Tibial artery (tissue), 4 donors: ENCODE data around the gene RASA3.

Experiments used
- DNase-seq, 2 donors: peaks; one replicate each; pipeline ENCODE4 v3.0.0-alpha.2; 2019
- H3K27ac ChIP-seq, 2 donors: fragments of 200-600 bp; sonication (generic) in 1 of 2; 1 replicate in 1 of 2; 2 replicates in 1 of 2; pipeline ENCODE4 v1.5.1; 2018 to 2019; ENCODE audit warnings: mild to moderate bottlenecking in 1 of 2
- H3K27me3 ChIP-seq, 2 donors: fragments of 200-600 bp; sonication (generic) in 1 of 2; one replicate each; pipeline versions ENCODE4 v1.5.1 to v1.6.0; 2016 to 2019
- H3K36me3 ChIP-seq, 3 donors: fragments of 200-600 bp; sonication (generic) in 2 of 3; one replicate each; pipeline ENCODE4 v1.5.1; 2016 to 2019; ENCODE audit warnings: mild to moderate bottlenecking in 2 of 3
- H3K4me1 ChIP-seq, 4 donors: fragments of 200-600 bp; sonication (generic) in 2 of 4; 1 replicate in 3 of 4; 2 replicates in 1 of 4; pipeline ENCODE4 v1.5.1; 2016 to 2019
- H3K4me3 ChIP-seq, 2 donors: fragments of 200-600 bp; sonication (generic) in 1 of 2; 1 replicate in 1 of 2; 2 replicates in 1 of 2; pipeline ENCODE4 v1.5.1; 2018 to 2019; ENCODE audit warnings: mild to moderate bottlenecking in 2 of 2
- H3K9me3 ChIP-seq, 3 donors: fragments of 200-600 bp; sonication (generic) in 1 of 3; one replicate each; pipeline ENCODE4 v1.5.1; 2016 to 2019
- CTCF ChIP-seq, 2 experiments: fragments of 200-600 bp in 1 of 2; fragments of 450-650 bp in 1 of 2; IDR thresholded peaks; one replicate each; pipeline ENCODE4 v1.5.1; 2017 to 2019; ENCODE audit warnings: antibody characterized with exemption in 2 of 2, mild to moderate bottlenecking in 1 of 2, moderate library complexity in 1 of 2
- intact Hi-C: fragments of 100-400 bp; cut with DNase I; formaldehyde crosslinking; loops from one replicate; pipeline ENCODE4 v1.15.0; 2023; ENCODE audit warnings: low total_unique reads

Gene RASA3

GRCh38 chr13:114088863-114089262, 43.6 kb downstream of the RASA3 start:
- Histone ChIP-seq H3K27me3 (no peaks in the 10 kb centered on the region), H3K4me3 (no peak overlapping the region), H3K27ac (no peak overlapping the region), H3K4me1 (no peaks in the 10 kb centered on the region), H3K36me3 (peaks cover 0 to 3% (median 0%) of the 10 kb centered on the region in 3 donors), H3K9me3 (no peaks in the 10 kb centered on the region)
- no peak for TF ChIP-seq CTCF (IDR thresholded peaks at IDR 0.05)
- DNase-seq = peak in 1 of 2 donors; percentile 17
- intact Hi-C loops = no loop called here

- peak in 1 of 2 donors; percentile 31 for DNase-seq
- intact Hi-C loops = no loop called here
- Histone ChIP-seq H3K27me3 (no peaks in the 10 kb centered on the region), H3K9me3 (no peaks in the 10 kb centered on the region), H3K36me3 (peaks cover 0 to 3% (median 0%) of the 10 kb centered on the region in 3 donors), H3K4me1 (no peaks in the 10 kb centered on the region), H3K27ac (no peak overlapping the region), H3K4me3 (no peak overlapping the region)
- TF ChIP-seq CTCF (IDR thresholded peaks at IDR 0.05) = no peak
Measured at GRCh38 chr13:114088234-114088633, 44.2 kb downstream of the RASA3 start.

GRCh38 chr13:114087430-114087829, 45.0 kb downstream of the RASA3 start:
- intact Hi-C loops = no loop called here
- Histone ChIP-seq H3K9me3 (no peaks in the 10 kb centered on the region), H3K4me3 (no peak overlapping the region), H3K36me3 (peaks cover 0 to 3% (median 0%) of the 10 kb centered on the region in 3 donors), H3K4me1 (no peaks in the 10 kb centered on the region), H3K27ac (no peak overlapping the region), H3K27me3 (no peaks in the 10 kb centered on the region)
- TF ChIP-seq CTCF (IDR thresholded peaks at IDR 0.05) = no peak
- peak in 1 of 2 donors; percentile 43 for DNase-seq

GRCh38 chr13:114082849-114083645, 49.4 kb downstream of the RASA3 start:
- Histone ChIP-seq H3K4me1 (peaks cover 0 to 11% (median 6%) of the 10 kb centered on the region in 4 donors), H3K27ac (no peak overlapping the region), H3K9me3 (no peaks in the 10 kb centered on the region), H3K4me3 (no peak overlapping the region), H3K27me3 (no peaks in the 10 kb centered on the region), H3K36me3 (peaks cover 0 to 3% (median 0%) of the 10 kb centered on the region in 3 donors)
- intact Hi-C loops = no loop called here
- TF ChIP-seq CTCF (IDR thresholded peaks at IDR 0.05) = no peak
- peak in 1 of 2 donors; percentile 39 for DNase-seq

GRCh38 chr13:114081761-114082681, 50.4 kb downstream of the RASA3 start:
- H3K4me3 ChIP-seq = no peak overlapping the region
- H3K9me3 ChIP-seq = no peaks in the 10 kb centered on the region
- intact Hi-C loops = no loop called here
- DNase-seq = peak in 1 of 2 donors; percentile 57
- no peak for TF ChIP-seq CTCF (IDR thresholded peaks at IDR 0.05)
- no peak overlapping the region for H3K27ac ChIP-seq
- no peaks in the 10 kb centered on the region for H3K27me3 ChIP-seq
- H3K4me1 ChIP-seq = peaks cover 0 to 11% (median 6%) of the 10 kb centered on the region in 4 donors
- no peaks in the 10 kb centered on the region for H3K36me3 ChIP-seq
